ENCODE measurements around the gene FMN2. TPM values are rescaled to one million over a fixed set of nuclear protein-coding genes. Genes with fewer than 3 reads are reported as not detected.
"Not testable (repeated sequence)": the region's sequence is repeated elsewhere in the genome, so short reads cannot be mapped to it uniquely, and the experiment has no call there.

Gene FMN2
- total and polyA plus RNA-seq, 9 donors: 0.60 to 10.1 (median 2.5) TPM

DNA sequence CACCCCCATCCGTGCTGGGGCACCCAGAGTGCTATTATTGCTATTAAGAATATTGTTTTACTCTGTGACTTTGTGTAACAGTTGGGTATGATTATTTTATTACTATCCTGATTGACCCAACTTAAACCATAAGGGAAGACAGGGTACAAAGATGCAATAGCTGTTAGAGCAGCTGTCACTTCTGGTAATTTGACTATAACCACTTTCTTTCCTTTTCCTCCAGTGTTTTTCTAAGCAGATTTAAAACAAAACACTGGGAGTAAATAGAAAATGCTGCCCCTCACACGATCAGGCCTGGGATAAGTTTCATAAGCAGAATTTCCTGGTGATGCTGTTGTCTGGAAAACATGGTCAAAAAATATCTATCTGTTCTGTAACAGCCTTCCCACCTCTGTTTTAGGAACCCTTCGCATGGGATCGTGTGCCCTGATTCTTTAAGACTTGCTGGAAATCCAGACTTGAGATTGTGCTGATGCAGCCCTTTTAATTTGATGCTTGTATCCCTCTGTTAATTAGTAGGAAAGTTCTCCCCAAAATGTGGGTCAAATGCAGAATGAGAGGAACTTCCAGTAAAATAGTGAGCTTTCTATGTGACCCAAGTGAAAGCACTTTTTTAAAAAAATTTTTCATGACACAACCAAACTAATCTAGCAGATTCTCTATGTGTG is 165.3 kb downstream of the FMN2 start:
- Histone ChIP-seq H3K4me3 (no peak overlapping the region), H3K27ac (no peak overlapping the region), H3K4me1 (ENCODE audit: insufficient read depth) (no peaks in the 10 kb centered on the region), H3K27me3 (no peaks in the 10 kb centered on the region), H3K36me3 (no peaks in the 10 kb centered on the region), H3K9me3 (no peaks in the 10 kb centered on the region)
- TF ChIP-seq, protein P1, sequence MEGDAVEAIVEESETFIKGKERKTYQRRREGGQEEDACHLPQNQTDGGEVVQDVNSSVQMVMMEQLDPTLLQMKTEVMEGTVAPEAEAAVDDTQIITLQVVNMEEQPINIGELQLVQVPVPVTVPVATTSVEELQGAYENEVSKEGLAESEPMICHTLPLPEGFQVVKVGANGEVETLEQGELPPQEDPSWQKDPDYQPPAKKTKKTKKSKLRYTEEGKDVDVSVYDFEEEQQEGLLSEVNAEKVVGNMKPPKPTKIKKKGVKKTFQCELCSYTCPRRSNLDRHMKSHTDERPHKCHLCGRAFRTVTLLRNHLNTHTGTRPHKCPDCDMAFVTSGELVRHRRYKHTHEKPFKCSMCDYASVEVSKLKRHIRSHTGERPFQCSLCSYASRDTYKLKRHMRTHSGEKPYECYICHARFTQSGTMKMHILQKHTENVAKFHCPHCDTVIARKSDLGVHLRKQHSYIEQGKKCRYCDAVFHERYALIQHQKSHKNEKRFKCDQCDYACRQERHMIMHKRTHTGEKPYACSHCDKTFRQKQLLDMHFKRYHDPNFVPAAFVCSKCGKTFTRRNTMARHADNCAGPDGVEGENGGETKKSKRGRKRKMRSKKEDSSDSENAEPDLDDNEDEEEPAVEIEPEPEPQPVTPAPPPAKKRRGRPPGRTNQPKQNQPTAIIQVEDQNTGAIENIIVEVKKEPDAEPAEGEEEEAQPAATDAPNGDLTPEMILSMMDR (IDR thresholded peaks at IDR 0.05): no peak
- TF ChIP-seq EP300 (IDR thresholded peaks at IDR 0.05) (no peak), POLR2A (IDR thresholded peaks at IDR 0.05) (no peak)
- 78 to 81% (median 79%) methylated on average over 4 of the region's 4 CpGs for WGBS, 3 donors
- intact Hi-C loops (cut with DNase I): no loop called here
- DNase-seq: no peak

DNA sequence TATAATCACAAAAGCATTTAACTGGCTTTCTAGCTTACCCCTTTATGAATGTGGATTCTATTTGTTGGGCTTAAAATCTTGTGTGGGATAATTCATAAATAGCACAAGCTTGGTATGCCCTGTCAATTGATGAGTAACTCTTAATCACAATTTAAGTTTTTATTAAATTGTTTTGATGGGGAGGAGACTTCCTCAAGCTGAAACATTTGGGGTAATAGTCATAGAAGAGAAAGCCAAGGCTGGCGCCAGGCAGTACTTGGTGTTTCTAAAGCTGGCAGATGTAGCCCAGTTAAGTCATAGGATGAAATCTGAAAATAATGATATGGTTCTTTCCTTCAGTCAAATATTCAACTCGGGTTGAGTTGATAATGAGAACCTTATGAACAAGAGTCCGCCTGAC is 167.2 kb downstream of the FMN2 start:
- Histone ChIP-seq H3K4me3 (no peak overlapping the region), H3K27me3 (no peaks in the 10 kb centered on the region), H3K27ac (no peak overlapping the region), H3K36me3 (no peaks in the 10 kb centered on the region), H3K4me1 (ENCODE audit: insufficient read depth) (no peaks in the 10 kb centered on the region), H3K9me3 (no peaks in the 10 kb centered on the region)
- 88 to 91% (median 89%) methylated on average over 3 of the region's 3 CpGs for WGBS, 3 donors
- DNase-seq: no peak
- intact Hi-C loops (cut with DNase I): no loop called here
- TF ChIP-seq POLR2A (IDR thresholded peaks at IDR 0.05): no peak
- no peak for TF ChIP-seq EP300 (IDR thresholded peaks at IDR 0.05)
- TF ChIP-seq, protein P1 (IDR thresholded peaks at IDR 0.05): no peak

DNA sequence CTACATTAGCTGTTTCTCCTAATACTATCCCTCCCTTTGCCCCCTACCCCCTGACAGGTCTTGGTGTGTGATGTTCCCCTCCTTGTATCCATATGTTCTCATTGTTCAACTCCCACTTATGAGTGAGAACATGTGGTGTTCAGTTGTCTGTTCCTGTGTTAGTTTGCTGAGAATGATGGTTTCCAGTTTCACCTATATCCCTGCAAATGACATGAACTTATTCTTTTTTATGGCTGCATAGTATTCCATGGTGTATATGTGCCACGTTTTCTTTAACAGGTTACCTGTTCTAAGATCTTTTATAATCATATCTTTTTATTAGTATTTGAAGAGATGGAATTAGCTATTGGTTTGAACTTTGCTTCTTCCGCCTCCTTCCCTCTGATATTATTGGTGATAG is 172.8 kb downstream of the FMN2 start:
- H3K27ac ChIP-seq; H3K9me3 ChIP-seq; DNase-seq; H3K4me1 ChIP-seq (ENCODE audit: insufficient read depth); H3K4me3 ChIP-seq; H3K36me3 ChIP-seq; intact Hi-C loops (cut with DNase I); H3K27me3 ChIP-seq: not testable (repeated sequence)
- WGBS, 3 donors: 84 to 88% (median 87%) methylated on average over 2 of the region's 2 CpGs

DNA sequence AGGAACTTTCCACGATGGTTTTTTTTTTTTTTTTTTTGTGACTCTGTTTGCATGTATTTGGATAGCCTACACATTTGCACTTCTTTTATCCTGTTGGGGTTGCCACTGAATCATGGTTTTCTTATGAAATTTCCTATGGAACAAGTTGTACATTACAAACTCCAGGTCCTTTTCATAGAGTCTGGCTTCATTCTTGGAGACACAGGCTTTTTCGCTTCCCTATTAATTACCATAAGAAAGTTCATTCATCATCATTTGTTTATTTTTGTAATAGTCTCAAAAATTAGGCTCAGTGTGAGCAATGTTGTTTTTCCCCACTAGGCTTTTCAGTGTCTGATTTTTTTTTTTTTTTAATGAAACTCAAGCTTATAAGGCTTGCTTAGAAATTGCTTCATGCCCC is 179.4 kb downstream of the FMN2 start:
- Histone ChIP-seq H3K27me3 (no peaks in the 10 kb centered on the region), H3K9me3 (no peaks in the 10 kb centered on the region), H3K27ac (no peak overlapping the region), H3K4me3 (no peak overlapping the region), H3K4me1 (ENCODE audit: insufficient read depth) (no peaks in the 10 kb centered on the region), H3K36me3 (no peaks in the 10 kb centered on the region)
- no peak for DNase-seq
- no peak for TF ChIP-seq POLR2A (IDR thresholded peaks at IDR 0.05)
- TF ChIP-seq, protein P1 (IDR thresholded peaks at IDR 0.05): no peak
- no peak for TF ChIP-seq EP300 (IDR thresholded peaks at IDR 0.05)
- 81 to 85% (median 84%) methylated on average over 2 of the region's 2 CpGs for WGBS, 3 donors
- intact Hi-C loops (cut with DNase I): loop anchor here in 1 of 4 donors (1.0 kb wide), 1 partner anchor 27 kb away; no protein-coding TSS in a partner anchor

DNA sequence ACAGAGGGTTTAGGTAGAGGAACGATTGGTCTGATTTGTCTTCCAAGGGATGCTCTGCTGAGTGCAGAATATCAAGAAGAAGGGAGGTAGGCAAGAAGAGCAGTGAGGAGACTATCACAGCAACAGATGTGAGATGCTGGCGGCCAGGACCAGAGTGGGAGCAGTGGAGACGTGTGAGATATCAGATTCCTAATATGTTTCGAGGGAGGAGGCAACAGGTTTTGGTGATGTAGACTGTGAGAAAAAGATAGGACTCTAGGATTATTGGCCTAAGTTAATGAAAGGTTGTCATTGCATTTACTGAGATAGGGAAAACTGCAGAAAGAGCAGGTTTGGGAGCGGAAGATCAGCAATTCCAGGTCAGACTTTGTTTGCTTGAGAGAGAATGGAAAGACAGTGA is 182.9 kb downstream of the FMN2 start:
- no peak overlapping the region for H3K27ac ChIP-seq
- intact Hi-C loops (cut with DNase I): no loop called here
- DNase-seq: no peak
- H3K36me3 ChIP-seq: no peaks in the 10 kb centered on the region
- no peak overlapping the region for H3K4me3 ChIP-seq
- no peaks in the 10 kb centered on the region for H3K4me1 ChIP-seq (ENCODE audit: insufficient read depth)
- H3K27me3 ChIP-seq: no peaks in the 10 kb centered on the region
- 68 to 79% (median 75%) methylated on average over 5 of the region's 5 CpGs for WGBS, 3 donors
- no peaks in the 10 kb centered on the region for H3K9me3 ChIP-seq
- TF ChIP-seq, protein P1 (IDR thresholded peaks at IDR 0.05): no peak
- TF ChIP-seq EP300 (IDR thresholded peaks at IDR 0.05): no peak
- no peak for TF ChIP-seq POLR2A (IDR thresholded peaks at IDR 0.05)

DNA sequence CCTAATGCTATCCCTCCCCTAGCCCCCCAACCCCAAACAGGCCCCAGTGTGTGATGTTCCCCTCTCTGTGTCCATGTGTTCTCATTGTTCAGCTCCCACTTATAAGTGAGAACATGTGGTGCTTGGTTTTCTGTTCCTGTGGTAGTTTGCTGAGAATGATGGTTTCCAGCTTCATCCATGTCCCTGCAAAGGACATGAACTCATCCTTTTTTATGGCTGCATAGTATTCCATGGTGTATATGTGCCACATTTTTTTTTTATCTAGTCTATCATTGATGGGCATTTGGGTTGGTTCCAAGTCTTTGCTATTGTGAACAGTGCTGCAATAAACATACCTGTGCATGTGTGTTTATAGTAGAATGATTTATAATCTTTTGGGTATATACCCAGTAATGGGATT is 183.5 kb downstream of the FMN2 start:
- H3K4me1 ChIP-seq (ENCODE audit: insufficient read depth); H3K27me3 ChIP-seq; H3K36me3 ChIP-seq; H3K9me3 ChIP-seq; H3K27ac ChIP-seq; intact Hi-C loops (cut with DNase I); DNase-seq; H3K4me3 ChIP-seq: not testable (repeated sequence)
